Measurements from ENCODE around the gene RANBP6.

RANBP6 gene

GRCh38 chr9:6000955-6001354 lies 14.5 kb downstream of the RANBP6 start:
- no peaks in the 10 kb centered on the region for H3K9me3 ChIP-seq (ENCODE audit: control insufficient read depth in 1 of 2, low read length in 2 of 2)
- H3K27ac ChIP-seq (ENCODE audit: low read length), result no peak overlapping the region
- H3K27me3 ChIP-seq (ENCODE audit: low read depth, low read length), result no peaks in the 10 kb centered on the region
- no peak overlapping the region for H3K4me3 ChIP-seq (ENCODE audit: low read depth in 1 of 2, low read length in 2 of 2)
- H3K36me3 ChIP-seq (ENCODE audit: control insufficient read depth in 1 of 2, insufficient read depth in 2 of 2, low read length in 2 of 2), result peaks cover 0 to 6% of the 10 kb centered on the region in 2 donors
- peaks cover 5 to 39% of the 10 kb centered on the region in 2 donors for H3K4me1 ChIP-seq (ENCODE audit: control insufficient read depth in 1 of 2, insufficient read depth in 2 of 2, low read length in 2 of 2)

- H3K4me1 ChIP-seq (ENCODE audit: control insufficient read depth in 1 of 2, insufficient read depth in 2 of 2, low read length in 2 of 2), result peaks cover 0 to 31% of the 10 kb centered on the region in 2 donors
- H3K27me3 ChIP-seq (ENCODE audit: low read depth, low read length), result no peaks in the 10 kb centered on the region
- H3K4me3 ChIP-seq (ENCODE audit: low read depth in 1 of 2, low read length in 2 of 2), result no peak overlapping the region
- H3K9me3 ChIP-seq (ENCODE audit: control insufficient read depth in 1 of 2, low read length in 2 of 2), result no peaks in the 10 kb centered on the region
- peaks cover 0 to 1% of the 10 kb centered on the region in 2 donors for H3K36me3 ChIP-seq (ENCODE audit: control insufficient read depth in 1 of 2, insufficient read depth in 2 of 2, low read length in 2 of 2)
- H3K27ac ChIP-seq (ENCODE audit: low read length), result no peak overlapping the region
Observed at GRCh38 chr9:5999443-6000101, 15.9 kb downstream of the RANBP6 start.

GRCh38 chr9:5994493-5994892 lies 20.9 kb downstream of the RANBP6 start:
- H3K4me3 ChIP-seq (ENCODE audit: low read depth in 1 of 2, low read length in 2 of 2), result no peak overlapping the region
- H3K27ac ChIP-seq (ENCODE audit: low read length), result no peak overlapping the region
- no peaks in the 10 kb centered on the region for H3K36me3 ChIP-seq (ENCODE audit: control insufficient read depth in 1 of 2, insufficient read depth in 2 of 2, low read length in 2 of 2)
- H3K27me3 ChIP-seq (ENCODE audit: low read depth, low read length), result no peaks in the 10 kb centered on the region
- peaks cover 0 to 14% of the 10 kb centered on the region in 2 donors for H3K4me1 ChIP-seq (ENCODE audit: control insufficient read depth in 1 of 2, insufficient read depth in 2 of 2, low read length in 2 of 2)
- H3K9me3 ChIP-seq (ENCODE audit: control insufficient read depth in 1 of 2, low read length in 2 of 2), result no peaks in the 10 kb centered on the region

GRCh38 chr9:5988265-5988664 lies 27.2 kb downstream of the RANBP6 start:
- Histone ChIP-seq H3K36me3 (ENCODE audit: control insufficient read depth in 1 of 2, insufficient read depth in 2 of 2, low read length in 2 of 2) (peaks cover 4 to 5% of the 10 kb centered on the region in 2 donors), H3K4me1 (ENCODE audit: control insufficient read depth in 1 of 2, insufficient read depth in 2 of 2, low read length in 2 of 2) (no peaks in the 10 kb centered on the region), H3K4me3 (ENCODE audit: low read depth in 1 of 2, low read length in 2 of 2) (no peak overlapping the region), H3K27ac (ENCODE audit: low read length) (no peak overlapping the region), H3K9me3 (ENCODE audit: control insufficient read depth in 1 of 2, low read length in 2 of 2) (no peaks in the 10 kb centered on the region), H3K27me3 (ENCODE audit: low read depth, low read length) (no peaks in the 10 kb centered on the region)

- no peak overlapping the region for H3K27ac ChIP-seq (ENCODE audit: low read length)
- no peaks in the 10 kb centered on the region for H3K4me1 ChIP-seq (ENCODE audit: control insufficient read depth in 1 of 2, insufficient read depth in 2 of 2, low read length in 2 of 2)
- no peaks in the 10 kb centered on the region for H3K9me3 ChIP-seq (ENCODE audit: control insufficient read depth in 1 of 2, low read length in 2 of 2)
- no peak overlapping the region for H3K4me3 ChIP-seq (ENCODE audit: low read depth in 1 of 2, low read length in 2 of 2)
- no peaks in the 10 kb centered on the region for H3K27me3 ChIP-seq (ENCODE audit: low read depth, low read length)
- peaks cover 1 to 11% of the 10 kb centered on the region in 2 donors for H3K36me3 ChIP-seq (ENCODE audit: control insufficient read depth in 1 of 2, insufficient read depth in 2 of 2, low read length in 2 of 2)
Observed at GRCh38 chr9:5983042-5983441, 32.4 kb downstream of the RANBP6 start.

GRCh38 chr9:5982317-5982716 lies 33.1 kb downstream of the RANBP6 start:
- Histone ChIP-seq H3K27me3 (ENCODE audit: low read depth, low read length) (no peaks in the 10 kb centered on the region), H3K36me3 (ENCODE audit: control insufficient read depth in 1 of 2, insufficient read depth in 2 of 2, low read length in 2 of 2) (peaks cover 0 to 11% of the 10 kb centered on the region in 2 donors), H3K4me3 (ENCODE audit: low read depth in 1 of 2, low read length in 2 of 2) (no peak overlapping the region), H3K9me3 (ENCODE audit: control insufficient read depth in 1 of 2, low read length in 2 of 2) (no peaks in the 10 kb centered on the region), H3K27ac (ENCODE audit: low read length) (no peak overlapping the region), H3K4me1 (ENCODE audit: control insufficient read depth in 1 of 2, insufficient read depth in 2 of 2, low read length in 2 of 2) (no peaks in the 10 kb centered on the region)

- H3K36me3 ChIP-seq (ENCODE audit: control insufficient read depth in 1 of 2, insufficient read depth in 2 of 2, low read length in 2 of 2), result peaks cover 0 to 13% of the 10 kb centered on the region in 2 donors
- H3K27me3 ChIP-seq (ENCODE audit: low read depth, low read length), result no peaks in the 10 kb centered on the region
- H3K27ac ChIP-seq (ENCODE audit: low read length), result no peak overlapping the region
- peaks cover 5 to 9% of the 10 kb centered on the region in 2 donors for H3K4me1 ChIP-seq (ENCODE audit: control insufficient read depth in 1 of 2, insufficient read depth in 2 of 2, low read length in 2 of 2)
- H3K4me3 ChIP-seq (ENCODE audit: low read depth in 1 of 2, low read length in 2 of 2), result no peak overlapping the region
- no peaks in the 10 kb centered on the region for H3K9me3 ChIP-seq (ENCODE audit: control insufficient read depth in 1 of 2, low read length in 2 of 2)
Observed at GRCh38 chr9:5978523-5978922, 36.9 kb downstream of the RANBP6 start.

GRCh38 chr9:5976674-5977397 lies 38.6 kb downstream of the RANBP6 start:
- H3K27ac ChIP-seq (ENCODE audit: low read length), result peak overlapping the region; percentile 67
- no peaks in the 10 kb centered on the region for H3K27me3 ChIP-seq (ENCODE audit: low read depth, low read length)
- peaks cover 5 to 9% of the 10 kb centered on the region in 2 donors for H3K4me1 ChIP-seq (ENCODE audit: control insufficient read depth in 1 of 2, insufficient read depth in 2 of 2, low read length in 2 of 2)
- H3K4me3 ChIP-seq (ENCODE audit: low read depth in 1 of 2, low read length in 2 of 2), result no peak overlapping the region
- H3K36me3 ChIP-seq (ENCODE audit: control insufficient read depth in 1 of 2, insufficient read depth in 2 of 2, low read length in 2 of 2), result peaks cover 0 to 7% of the 10 kb centered on the region in 2 donors
- H3K9me3 ChIP-seq (ENCODE audit: control insufficient read depth in 1 of 2, low read length in 2 of 2), result no peaks in the 10 kb centered on the region

GRCh38 chr9:5971740-5972139 lies 43.7 kb downstream of the RANBP6 start:
- Histone ChIP-seq H3K4me1 (ENCODE audit: control insufficient read depth in 1 of 2, insufficient read depth in 2 of 2, low read length in 2 of 2) (peaks cover under 1 to 5% of the 10 kb centered on the region in 2 donors), H3K36me3 (ENCODE audit: control insufficient read depth in 1 of 2, insufficient read depth in 2 of 2, low read length in 2 of 2) (peaks cover 14 to 22% of the 10 kb centered on the region in 2 donors), H3K4me3 (ENCODE audit: low read depth in 1 of 2, low read length in 2 of 2) (no peak overlapping the region), H3K27ac (ENCODE audit: low read length) (no peak overlapping the region), H3K27me3 (ENCODE audit: low read depth, low read length) (no peaks in the 10 kb centered on the region), H3K9me3 (ENCODE audit: control insufficient read depth in 1 of 2, low read length in 2 of 2) (no peaks in the 10 kb centered on the region)

Measured in muscle layer of duodenum (tissue), 2 donors.